ENCODE results near the gene TMOD4.

Gene TMOD4

GRCh38 chr1:151175041-151175741 is 590 bp downstream of the TMOD4 start:
- Histone ChIP-seq H3K9ac (ENCODE audit: low read depth, low read length) (no peak overlapping the region), H3K36me3 (ENCODE audit: insufficient read depth, low read length) (peaks cover 59% of the 10 kb centered on the region), H3K4me3 (ENCODE audit: low read length) (no peak overlapping the region), H3K9me3 (ENCODE audit: insufficient read depth, low read depth, low read length) (no peaks in the 10 kb centered on the region), H3K4me1 (ENCODE audit: insufficient read depth, low read length) (no peaks in the 10 kb centered on the region), H3K27me3 (ENCODE audit: insufficient read depth, low read length) (no peaks in the 10 kb centered on the region), H3K27ac (ENCODE audit: low read depth, low read length) (no peak overlapping the region)
- 99% methylated on average over 4 of the region's 6 CpGs for WGBS

GRCh38 chr1:151171190-151171589 is 4.6 kb downstream of the TMOD4 start:
- H3K36me3 ChIP-seq (ENCODE audit: insufficient read depth, low read length), result peaks cover 46% of the 10 kb centered on the region
- 79% methylated on average over 5 of the region's 5 CpGs for WGBS
- no peaks in the 10 kb centered on the region for H3K9me3 ChIP-seq (ENCODE audit: insufficient read depth, low read depth, low read length)
- H3K9ac ChIP-seq (ENCODE audit: low read depth, low read length), result no peak overlapping the region
- no peaks in the 10 kb centered on the region for H3K27me3 ChIP-seq (ENCODE audit: insufficient read depth, low read length)
- no peak overlapping the region for H3K4me3 ChIP-seq (ENCODE audit: low read length)
- H3K27ac ChIP-seq (ENCODE audit: low read depth, low read length), result no peak overlapping the region
- no peaks in the 10 kb centered on the region; the same call in 1 of the 2 replicates for H3K4me1 ChIP-seq (ENCODE audit: insufficient read depth, low read length)

DNA sequence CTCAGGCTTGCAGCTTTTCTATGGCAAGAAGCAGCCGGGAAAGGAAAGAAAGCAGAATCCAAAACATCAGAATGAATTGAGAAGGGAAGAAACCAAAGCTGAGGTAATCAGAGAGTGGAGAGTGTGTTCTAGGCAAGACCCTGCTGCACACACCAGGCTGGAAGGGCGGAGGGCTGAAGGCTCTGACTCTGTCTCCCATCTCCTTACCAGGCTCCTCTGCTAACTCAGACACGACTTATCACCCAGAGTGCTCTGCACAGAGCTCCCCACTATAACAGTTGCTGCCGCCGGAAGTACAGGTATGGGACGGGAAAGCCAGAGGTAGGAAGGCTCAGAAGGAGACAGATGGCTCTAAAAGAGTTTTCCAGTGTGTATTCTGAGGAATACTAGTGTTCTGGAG is 8.7 kb downstream of the TMOD4 start:
- whole genome bisulfite sequencing, result 96% methylated on average over 6 of the region's 6 CpGs
- Histone ChIP-seq H3K4me3 (ENCODE audit: low read length) (peak overlapping the region; percentile 87), H3K4me1 (ENCODE audit: insufficient read depth, low read length) (peaks cover 3% of the 10 kb centered on the region; the same call in 1 of the 2 replicates), H3K36me3 (ENCODE audit: insufficient read depth, low read length) (peaks cover 26% of the 10 kb centered on the region), H3K27me3 (ENCODE audit: insufficient read depth, low read length) (no peaks in the 10 kb centered on the region), H3K27ac (ENCODE audit: low read depth, low read length) (no peak overlapping the region), H3K9ac (ENCODE audit: low read depth, low read length) (peak overlapping the region; percentile 85), H3K9me3 (ENCODE audit: insufficient read depth, low read depth, low read length) (no peaks in the 10 kb centered on the region)

GRCh38 chr1:151166505-151166956 is 9.2 kb downstream of the TMOD4 start:
- Histone ChIP-seq H3K27ac (ENCODE audit: low read depth, low read length) (peak overlapping the region; percentile 62; the same call in 1 of the 2 replicates), H3K4me1 (ENCODE audit: insufficient read depth, low read length) (peaks cover 3% of the 10 kb centered on the region; the same call in 1 of the 2 replicates)
- WGBS, result 7% methylated on average over 15 of the region's 15 CpGs

DNA sequence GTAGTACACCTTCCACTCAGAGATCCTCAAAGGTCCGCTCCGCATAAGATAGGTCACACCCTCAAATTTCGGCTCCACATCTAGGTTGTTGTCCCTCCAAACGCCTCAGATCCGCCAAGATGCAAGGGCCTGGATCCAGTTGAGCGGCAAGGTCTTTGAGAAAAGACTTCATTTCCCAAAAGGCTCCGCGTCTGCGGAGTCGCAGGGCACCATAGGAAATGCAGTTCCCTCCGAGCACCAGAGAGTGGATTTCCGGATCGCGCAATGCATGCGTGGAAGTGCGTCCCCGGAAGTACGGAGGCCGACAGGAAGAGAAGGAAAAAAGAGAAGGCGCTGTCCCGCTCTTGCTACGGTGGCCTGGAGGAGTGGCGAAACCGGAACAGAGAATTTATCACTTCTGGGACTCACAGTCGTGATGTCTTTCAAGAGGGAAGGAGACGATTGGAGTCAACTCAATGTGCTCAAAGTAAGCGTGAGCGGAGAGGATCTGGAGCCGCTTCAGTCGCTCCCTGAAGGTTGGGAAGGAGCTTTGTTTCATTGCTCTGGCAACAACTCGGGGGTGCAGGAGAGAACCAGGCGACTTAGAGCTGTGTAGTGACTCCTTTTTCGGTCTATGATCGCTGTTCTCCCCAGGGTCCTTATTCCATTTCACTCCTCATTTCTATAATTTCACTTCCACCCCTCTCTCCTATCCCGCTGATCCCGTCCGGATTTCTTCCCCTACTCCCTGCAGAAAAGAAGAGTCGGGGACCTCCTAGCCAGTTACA is 9.9 kb downstream of the TMOD4 start, which contains the start of the genes LYSMD1 and SCNM1:
Gene LYSMD1 (minus strand): TSS at position 165 of the 767 bp plus-strand sequence. CDS start 644 bp downstream, outside the sequence.
Gene SCNM1 (plus strand): TSS at position 407 of the 767 bp plus-strand sequence. CDS start 9 bp downstream, at position 416.
- Histone ChIP-seq H3K9ac (ENCODE audit: low read depth, low read length) (peak within 1 kb of the TSS; percentile 85), H3K27ac (ENCODE audit: low read depth, low read length) (peak within 1 kb of the TSS; percentile 62), H3K36me3 (ENCODE audit: insufficient read depth, low read length) (peaks cover 34% of the 10 kb centered on the region), H3K27me3 (ENCODE audit: insufficient read depth, low read length) (no peaks in the 10 kb centered on the region), H3K9me3 (ENCODE audit: insufficient read depth, low read depth, low read length) (no peaks in the 10 kb centered on the region), H3K4me1 (ENCODE audit: insufficient read depth, low read length) (peaks cover 3% of the 10 kb centered on the region; the same call in 1 of the 2 replicates), H3K4me3 (ENCODE audit: low read length) (peak within 1 kb of the TSS; percentile 87)
- under 1% methylated on average over 38 of the region's 38 CpGs for WGBS

More at GRCh38 chr1:151166505-151166956, 9.2 kb downstream of the TMOD4 start:
- H3K36me3 ChIP-seq (ENCODE audit: insufficient read depth, low read length), result peaks cover 31% of the 10 kb centered on the region
- H3K27me3 ChIP-seq (ENCODE audit: insufficient read depth, low read length), result no peaks in the 10 kb centered on the region
- H3K9ac ChIP-seq (ENCODE audit: low read depth, low read length), result peak overlapping the region; percentile 85
- peak overlapping the region; percentile 87 for H3K4me3 ChIP-seq (ENCODE audit: low read length)
- H3K9me3 ChIP-seq (ENCODE audit: insufficient read depth, low read depth, low read length), result no peaks in the 10 kb centered on the region

DNA sequence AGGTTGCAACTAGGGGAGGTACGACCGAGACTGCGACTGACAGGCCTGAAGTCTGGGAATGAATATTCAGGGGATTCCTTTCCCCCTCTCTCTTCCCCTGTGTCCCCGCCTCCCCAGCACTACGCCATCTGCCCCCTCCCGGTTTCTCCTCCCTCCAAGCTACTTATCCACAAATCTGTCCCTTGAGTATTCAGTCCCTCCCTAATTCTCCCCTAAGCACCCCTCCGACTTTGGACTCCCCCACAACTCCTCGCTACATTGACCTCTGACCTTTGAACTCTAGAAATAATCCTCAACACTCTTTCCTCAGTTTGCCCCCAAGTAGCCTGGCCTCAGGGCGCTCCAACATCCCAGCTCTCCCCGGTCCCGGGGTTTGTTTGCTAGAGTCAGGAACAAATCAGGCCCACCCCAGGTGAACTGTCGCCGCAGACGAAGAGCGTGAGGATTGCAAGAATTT is 10.5 kb downstream of the TMOD4 start:
- Histone ChIP-seq H3K9me3 (ENCODE audit: insufficient read depth, low read depth, low read length) (no peaks in the 10 kb centered on the region), H3K9ac (ENCODE audit: low read depth, low read length) (peak overlapping the region; percentile 40; the same call in 1 of the 2 replicates), H3K4me3 (ENCODE audit: low read length) (peak overlapping the region; percentile 87), H3K4me1 (ENCODE audit: insufficient read depth, low read length) (peaks cover 3% of the 10 kb centered on the region; the same call in 1 of the 2 replicates), H3K36me3 (ENCODE audit: insufficient read depth, low read length) (peaks cover 40% of the 10 kb centered on the region), H3K27ac (ENCODE audit: low read depth, low read length) (peak overlapping the region; percentile 55), H3K27me3 (ENCODE audit: insufficient read depth, low read length) (no peaks in the 10 kb centered on the region)
- WGBS, result 1% methylated on average over 15 of the region's 15 CpGs

DNA sequence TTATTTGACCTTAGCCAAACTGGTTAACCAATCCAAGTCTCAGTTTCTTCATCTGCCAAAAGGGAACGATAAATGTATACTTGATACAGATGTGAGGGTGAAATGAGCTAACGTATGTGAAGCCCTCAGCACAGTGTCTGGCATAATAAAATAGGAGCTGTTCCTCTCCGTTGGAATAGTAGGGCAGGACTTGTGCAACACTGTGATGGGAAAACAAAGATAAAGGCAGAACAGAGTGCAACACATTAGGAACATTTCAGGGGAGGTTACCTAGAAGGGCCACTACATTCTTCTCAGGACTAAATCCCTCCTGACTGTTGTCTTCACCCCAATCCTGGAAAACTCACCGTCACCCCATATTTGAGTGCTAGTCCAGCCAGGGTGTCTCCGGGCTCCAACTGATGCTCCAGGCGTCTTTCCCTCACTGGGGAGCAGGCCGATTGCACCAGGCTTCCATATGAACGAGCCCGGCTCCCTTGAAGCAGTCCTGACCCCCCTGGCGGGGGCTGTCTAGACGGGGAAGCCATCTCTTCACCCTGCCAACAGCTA is 11.0 kb downstream of the TMOD4 start:
- Histone ChIP-seq H3K4me3 (ENCODE audit: low read length) (peak overlapping the region; percentile 87), H3K27me3 (ENCODE audit: insufficient read depth, low read length) (no peaks in the 10 kb centered on the region), H3K36me3 (ENCODE audit: insufficient read depth, low read length) (peaks cover 41% of the 10 kb centered on the region), H3K9ac (ENCODE audit: low read depth, low read length) (0 out of 2 replicates have a peak overlapping the region, but pooled peaks have one; percentile 8), H3K9me3 (ENCODE audit: insufficient read depth, low read depth, low read length) (no peaks in the 10 kb centered on the region), H3K4me1 (ENCODE audit: insufficient read depth, low read length) (peaks cover 3% of the 10 kb centered on the region; the same call in 1 of the 2 replicates), H3K27ac (ENCODE audit: low read depth, low read length) (peak overlapping the region; percentile 55; the same call in 1 of the 2 replicates)
- 34% methylated on average over 11 of the region's 11 CpGs for WGBS

DNA sequence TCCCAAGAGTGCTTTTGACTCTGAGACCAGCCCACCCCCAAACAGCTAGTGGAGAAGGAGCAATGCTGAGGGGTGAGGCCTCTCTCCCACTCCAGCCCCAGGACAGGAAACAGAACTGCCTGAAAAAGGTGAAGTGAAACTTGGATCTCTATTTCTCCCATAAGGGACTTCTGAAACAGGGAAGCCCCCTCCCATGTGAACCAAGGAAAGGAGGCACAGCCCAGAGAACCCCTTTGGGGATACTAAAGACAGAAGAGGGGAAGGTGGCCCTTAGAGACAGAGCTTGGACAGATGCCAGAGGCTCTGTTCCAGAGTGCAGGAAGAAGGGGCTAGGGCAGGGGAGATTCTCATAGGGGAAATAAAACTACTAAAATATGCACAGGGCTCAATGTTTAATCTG is 16.4 kb downstream of the TMOD4 start:
- Histone ChIP-seq H3K36me3 (ENCODE audit: insufficient read depth, low read length) (peaks cover 28% of the 10 kb centered on the region), H3K27ac (ENCODE audit: low read depth, low read length) (no peak overlapping the region), H3K4me1 (ENCODE audit: insufficient read depth, low read length) (peaks cover 3% of the 10 kb centered on the region; the same call in 1 of the 2 replicates), H3K9me3 (ENCODE audit: insufficient read depth, low read depth, low read length) (no peaks in the 10 kb centered on the region), H3K4me3 (ENCODE audit: low read length) (no peak overlapping the region), H3K9ac (ENCODE audit: low read depth, low read length) (no peak overlapping the region), H3K27me3 (ENCODE audit: insufficient read depth, low read length) (no peaks in the 10 kb centered on the region)

DNA sequence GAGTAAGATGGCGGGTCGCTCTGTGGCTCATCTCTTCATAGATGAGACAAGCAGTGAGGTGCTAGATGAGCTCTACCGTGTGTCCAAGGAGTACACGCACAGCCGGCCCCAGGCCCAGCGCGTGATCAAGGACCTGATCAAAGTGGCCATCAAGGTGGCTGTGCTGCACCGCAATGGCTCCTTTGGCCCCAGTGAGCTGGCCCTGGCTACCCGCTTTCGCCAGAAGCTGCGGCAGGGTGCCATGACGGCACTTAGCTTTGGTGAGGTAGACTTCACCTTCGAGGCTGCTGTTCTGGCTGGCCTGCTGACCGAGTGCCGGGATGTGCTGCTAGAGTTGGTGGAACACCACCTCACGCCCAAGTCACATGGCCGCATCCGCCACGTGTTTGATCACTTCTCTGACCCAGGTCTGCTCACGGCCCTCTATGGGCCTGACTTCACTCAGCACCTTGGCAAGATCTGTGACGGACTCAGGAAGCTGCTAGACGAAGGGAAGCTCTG is 17.0 kb downstream of the TMOD4 start:
- no peaks in the 10 kb centered on the region for H3K9me3 ChIP-seq (ENCODE audit: insufficient read depth, low read depth, low read length)
- H3K36me3 ChIP-seq (ENCODE audit: insufficient read depth, low read length), result peaks cover 28% of the 10 kb centered on the region
- H3K27me3 ChIP-seq (ENCODE audit: insufficient read depth, low read length), result no peaks in the 10 kb centered on the region
- H3K9ac ChIP-seq (ENCODE audit: low read depth, low read length), result no peak overlapping the region
- WGBS, result 92% methylated on average over 22 of the region's 22 CpGs
- H3K27ac ChIP-seq (ENCODE audit: low read depth, low read length), result no peak overlapping the region
- no peak overlapping the region for H3K4me3 ChIP-seq (ENCODE audit: low read length)
- H3K4me1 ChIP-seq (ENCODE audit: insufficient read depth, low read length), result peaks cover 3% of the 10 kb centered on the region; the same call in 1 of the 2 replicates

DNA sequence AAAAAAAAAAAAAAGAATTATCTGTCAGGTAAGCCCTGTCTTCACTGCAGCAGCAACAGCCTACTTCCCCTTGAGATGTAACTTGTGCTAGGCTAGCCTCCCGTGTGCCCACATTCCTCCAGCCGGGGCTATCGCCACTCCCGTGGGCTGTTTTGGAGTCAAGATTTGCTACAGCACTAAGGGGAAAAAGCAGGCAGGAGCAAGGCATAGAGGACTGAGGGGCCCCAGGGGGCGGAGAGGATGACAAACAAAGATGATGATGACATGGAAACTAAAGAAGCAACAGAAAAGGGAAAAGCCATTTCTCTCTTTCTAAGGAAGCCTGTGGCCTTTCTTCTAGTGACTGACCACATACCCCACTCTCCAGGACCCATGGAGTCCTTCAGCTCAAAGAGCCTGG is 17.5 kb downstream of the TMOD4 start:
- 93% methylated on average over 5 of the region's 5 CpGs for WGBS
- no peak overlapping the region for H3K9ac ChIP-seq (ENCODE audit: low read depth, low read length)
- H3K9me3 ChIP-seq (ENCODE audit: insufficient read depth, low read depth, low read length), result no peaks in the 10 kb centered on the region
- H3K4me3 ChIP-seq (ENCODE audit: low read length), result no peak overlapping the region
- no peak overlapping the region for H3K27ac ChIP-seq (ENCODE audit: low read depth, low read length)
- H3K27me3 ChIP-seq (ENCODE audit: insufficient read depth, low read length), result no peaks in the 10 kb centered on the region
- peaks cover 28% of the 10 kb centered on the region for H3K36me3 ChIP-seq (ENCODE audit: insufficient read depth, low read length)
- peaks cover 3% of the 10 kb centered on the region; the same call in 1 of the 2 replicates for H3K4me1 ChIP-seq (ENCODE audit: insufficient read depth, low read length)
